SK-N-SH (cell line): ENCODE measurements around the gene HMGB2. TPM values are rescaled to one million over a fixed set of nuclear protein-coding genes. Genes with fewer than 3 reads are reported as not detected.

ENCODE experiments used
- CTCF ChIA-PET: fragments of 300-600, 350-600 bp; formaldehyde crosslinking; extraction: SDS; loops from one replicate; lab custom pipeline; 2021; lab: Yijun Ruan, JAX
- POLR2A ChIA-PET: fragments of 350-600 bp; sonication (Branson Sonifier 250); formaldehyde crosslinking; extraction: SDS; loops from one replicate; lab custom pipeline; 2020; ENCODE audit warnings: antibody characterized with exemption, inconsistent platforms; lab: Yijun Ruan, JAX
- DNase-seq: peaks from one replicate; pipeline ENCODE4 v3.0.0; 2012
- H2AFZ ChIP-seq: fragments of 200-600 bp; sonication (generic); 2 replicates; pipeline ENCODE4 v1.8.1; 2016; ENCODE audit warnings: antibody characterized with exemption, mild to moderate bottlenecking, low read depth
- H3F3A ChIP-seq: fragments of 200-600 bp; sonication (generic); replicated peaks from 2 replicates; pipeline ENCODE3; 2016; ENCODE audit warnings: antibody characterized with exemption, mild to moderate bottlenecking; ENCODE audit not compliant: insufficient read depth
- H3K27ac ChIP-seq, 2 experiments: fragments of 200-500 bp in 1 of 2; fragments of 200-600 bp in 1 of 2; sonication (Bioruptor generic) in 1 of 2; sonication (generic), shearing (Covaris generic) in 1 of 2; 2 replicates each; pipeline versions ENCODE4 v1.5.1 to v1.6.1; 2014 to 2016; ENCODE audit warnings: low read depth in 2 of 2, inconsistent platforms in 1 of 2, low read length in 1 of 2, mild to moderate bottlenecking in 1 of 2, mixed read lengths in 1 of 2
- H3K27me3 ChIP-seq: fragments of 200-600 bp; sonication (generic), shearing (Covaris generic); 2 replicates; pipeline ENCODE4 v1.6.1; 2016; ENCODE audit warnings: mixed run types; ENCODE audit not compliant: insufficient read depth
- H3K36me3 ChIP-seq, 2 experiments: fragments of 200-500 bp in 1 of 2; fragments of 200-600 bp in 1 of 2; sonication (Bioruptor generic) in 1 of 2; sonication (generic) in 1 of 2; replicated peaks in 1 of 2; 2 replicates each; pipeline versions ENCODE3 to v1.5.1; 2014 to 2016; ENCODE audit warnings: low read length in 1 of 2, mild to moderate bottlenecking in 1 of 2; ENCODE audit not compliant: insufficient read depth in 2 of 2, control insufficient read depth in 1 of 2
- H3K4me1 ChIP-seq, 2 experiments: fragments of 200-500 bp in 1 of 2; fragments of 200-600 bp in 1 of 2; sonication (Bioruptor generic) in 1 of 2; sonication (generic), shearing (Covaris generic) in 1 of 2; 2 replicates each; pipeline versions ENCODE4 v1.5.1 to v1.6.1; 2014 to 2016; ENCODE audit warnings: low read depth in 1 of 2, low read length in 1 of 2, mixed run types in 1 of 2; ENCODE audit not compliant: insufficient read depth in 2 of 2, control insufficient read depth in 1 of 2
- H3K4me2 ChIP-seq: fragments of 200-600 bp; sonication (generic), shearing (Covaris generic); 2 replicates; pipeline ENCODE4 v1.6.1; 2017; ENCODE audit warnings: mixed run types
- H3K4me3 ChIP-seq, 2 experiments: fragments of 200-500 bp in 1 of 2; fragments of 200-600 bp in 1 of 2; sonication (Bioruptor generic) in 1 of 2; sonication (generic), shearing (Covaris generic) in 1 of 2; 2 replicates each; pipeline versions ENCODE4 v1.5.1 to v1.8.1; 2014 to 2016; ENCODE audit warnings: low read depth in 2 of 2, inconsistent platforms in 1 of 2, low read length in 1 of 2, mild to moderate bottlenecking in 1 of 2, mixed read lengths in 1 of 2, moderate library complexity in 1 of 2
- H3K79me2 ChIP-seq: fragments of 200-600 bp; sonication (generic); 2 replicates; pipeline ENCODE4 v1.8.1; 2017; ENCODE audit warnings: mild to moderate bottlenecking; ENCODE audit not compliant: insufficient read depth
- H3K9ac ChIP-seq: fragments of 200-600 bp; sonication (generic); 2 replicates; pipeline ENCODE4 v1.6.1; 2017; ENCODE audit warnings: mixed run types
- H3K9me2 ChIP-seq: fragments of 200-600 bp; sonication (generic); 2 replicates; pipeline ENCODE4 v1.6.1; 2017; ENCODE audit warnings: mixed run types
- H3K9me3 ChIP-seq: fragments of 200-600 bp; sonication (generic); 2 replicates; pipeline ENCODE4 v1.6.1; 2017; ENCODE audit warnings: mixed run types, mild to moderate bottlenecking, moderate library complexity
- H4K20me1 ChIP-seq: fragments of 200-600 bp; sonication (generic); 2 replicates; pipeline ENCODE4 v1.6.1; 2017; ENCODE audit warnings: mild to moderate bottlenecking, mixed run types; ENCODE audit not compliant: insufficient read depth
- FOSL2 ChIP-seq: IDR thresholded peaks from 2 replicates; pipeline ENCODE4 v1.4.0; 2012; ENCODE audit warnings: low read depth, mild to moderate bottlenecking, moderate library complexity, borderline replicate concordance
- FOXM1 ChIP-seq: IDR thresholded peaks from 2 replicates; pipeline ENCODE4 v1.4.0; 2012; ENCODE audit warnings: low read depth, mild to moderate bottlenecking
- JUND ChIP-seq: IDR thresholded peaks from 2 replicates; pipeline ENCODE4 v1.4.0; 2012
- MXI1 ChIP-seq: IDR thresholded peaks from 2 replicates; pipeline ENCODE4 v1.6.1; 2012; ENCODE audit warnings: mild to moderate bottlenecking, low read depth, low read length, improper control_type of control experiment
- POLR2AphosphoS5 ChIP-seq: IDR thresholded peaks from 2 replicates; pipeline ENCODE4 v1.6.1; 2012; ENCODE audit warnings: low read depth, low read length
- RCOR1 ChIP-seq: fragments of 150-350 bp; IDR thresholded peaks from 2 replicates; pipeline ENCODE4 v1.6.1; 2017; ENCODE audit warnings: antibody characterized with exemption, low read length
- TAF1 ChIP-seq: IDR thresholded peaks from 2 replicates; pipeline ENCODE4 v1.6.1; 2012; ENCODE audit warnings: low read depth, mild to moderate bottlenecking, low read length, moderate library complexity, borderline replicate concordance
- YY1 ChIP-seq: IDR thresholded peaks from 2 replicates; pipeline ENCODE4 v1.4.0; 2012; ENCODE audit warnings: low read depth, mild to moderate bottlenecking
- WGBS: methylation state at CpG from one replicate; pipeline ENCODE4 v1.1.6; 2017; ENCODE audit warnings: low lambda C conversion rate; 5-methylcytosine and 5-hydroxymethylcytosine counted together
- polyA plus RNA-seq, 3 experiments: library from polyadenylated mRNA; depleted of rRNA; stranded (reverse); fragments of >200 nt; gene quantifications; 2 replicates each; pipeline ENCODE4 v1.2.3, GENCODE V29; 2012
- TF ChIP-seq, protein P1 (sequence below): IDR thresholded peaks from 2 replicates; pipeline ENCODE4 v1.6.1; 2012; ENCODE audit warnings: mild to moderate bottlenecking, low read depth, low read length, moderate library complexity

HMGB2 gene
- polyA plus RNA-seq, 1 of the 3 experiments (the other 2 are of a cell fraction), result 130 TPM

DNA sequence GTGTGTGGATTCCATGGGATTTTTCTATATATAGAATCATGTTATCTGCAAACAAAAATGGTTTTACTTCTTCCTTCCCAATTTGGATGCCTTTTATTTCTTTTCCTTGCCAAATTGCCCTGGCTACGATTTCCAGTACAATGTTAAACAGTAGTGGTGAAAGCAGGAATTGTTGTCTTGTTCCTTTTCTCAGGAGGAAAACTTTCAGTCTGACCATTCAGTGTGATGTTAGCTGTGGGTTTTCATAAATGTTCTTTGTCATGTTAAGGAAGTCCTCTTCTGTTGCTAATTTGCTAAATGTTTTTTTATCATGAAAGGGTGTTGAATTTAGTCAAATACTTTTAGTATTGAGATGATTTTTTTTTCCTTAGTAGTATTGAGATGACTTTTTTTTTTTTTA is 47.5 kb upstream of the HMGB2 start:
- Histone ChIP-seq H3K9me3 (no peaks in the 10 kb centered on the region), H3F3A (no peaks in the 10 kb centered on the region), H3K36me3 (peaks cover 12 to 17% of the 10 kb centered on the region in 2 experiments), H2AFZ (no peak overlapping the region), H4K20me1 (no peaks in the 10 kb centered on the region), H3K9ac (no peak overlapping the region), H3K9me2 (no peaks in the 10 kb centered on the region), H3K27me3 (no peaks in the 10 kb centered on the region), H3K79me2 (peaks cover under 1% of the 10 kb centered on the region; the same call in 1 of the 2 replicates), H3K4me3 (no peak overlapping the region), H3K27ac (no peak overlapping the region), H3K4me2 (no peak overlapping the region), H3K4me1 (peaks cover 0 to 2% of the 10 kb centered on the region in 2 experiments; a peak in 1 of 4 replicates)
- 71% methylated on average over 1 of the region's 1 CpG for WGBS
- ChIA-PET CTCF (interaction anchor here (0.7 to 1.8 kb wide), 5 partner anchors 20 to 125 kb away, joined by 3 read pairs; no protein-coding TSS in a partner anchor), POLR2A (no interaction called here)
- DNase-seq, result no peak
- TF ChIP-seq MXI1 (no peak), TAF1 (no peak), YY1 (no peak), POLR2AphosphoS5 (no peak), FOSL2 (no peak), JUND (no peak), RCOR1 (no peak)
- TF ChIP-seq, protein P1, sequence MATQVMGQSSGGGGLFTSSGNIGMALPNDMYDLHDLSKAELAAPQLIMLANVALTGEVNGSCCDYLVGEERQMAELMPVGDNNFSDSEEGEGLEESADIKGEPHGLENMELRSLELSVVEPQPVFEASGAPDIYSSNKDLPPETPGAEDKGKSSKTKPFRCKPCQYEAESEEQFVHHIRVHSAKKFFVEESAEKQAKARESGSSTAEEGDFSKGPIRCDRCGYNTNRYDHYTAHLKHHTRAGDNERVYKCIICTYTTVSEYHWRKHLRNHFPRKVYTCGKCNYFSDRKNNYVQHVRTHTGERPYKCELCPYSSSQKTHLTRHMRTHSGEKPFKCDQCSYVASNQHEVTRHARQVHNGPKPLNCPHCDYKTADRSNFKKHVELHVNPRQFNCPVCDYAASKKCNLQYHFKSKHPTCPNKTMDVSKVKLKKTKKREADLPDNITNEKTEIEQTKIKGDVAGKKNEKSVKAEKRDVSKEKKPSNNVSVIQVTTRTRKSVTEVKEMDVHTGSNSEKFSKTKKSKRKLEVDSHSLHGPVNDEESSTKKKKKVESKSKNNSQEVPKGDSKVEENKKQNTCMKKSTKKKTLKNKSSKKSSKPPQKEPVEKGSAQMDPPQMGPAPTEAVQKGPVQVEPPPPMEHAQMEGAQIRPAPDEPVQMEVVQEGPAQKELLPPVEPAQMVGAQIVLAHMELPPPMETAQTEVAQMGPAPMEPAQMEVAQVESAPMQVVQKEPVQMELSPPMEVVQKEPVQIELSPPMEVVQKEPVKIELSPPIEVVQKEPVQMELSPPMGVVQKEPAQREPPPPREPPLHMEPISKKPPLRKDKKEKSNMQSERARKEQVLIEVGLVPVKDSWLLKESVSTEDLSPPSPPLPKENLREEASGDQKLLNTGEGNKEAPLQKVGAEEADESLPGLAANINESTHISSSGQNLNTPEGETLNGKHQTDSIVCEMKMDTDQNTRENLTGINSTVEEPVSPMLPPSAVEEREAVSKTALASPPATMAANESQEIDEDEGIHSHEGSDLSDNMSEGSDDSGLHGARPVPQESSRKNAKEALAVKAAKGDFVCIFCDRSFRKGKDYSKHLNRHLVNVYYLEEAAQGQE, result no peak

DNA sequence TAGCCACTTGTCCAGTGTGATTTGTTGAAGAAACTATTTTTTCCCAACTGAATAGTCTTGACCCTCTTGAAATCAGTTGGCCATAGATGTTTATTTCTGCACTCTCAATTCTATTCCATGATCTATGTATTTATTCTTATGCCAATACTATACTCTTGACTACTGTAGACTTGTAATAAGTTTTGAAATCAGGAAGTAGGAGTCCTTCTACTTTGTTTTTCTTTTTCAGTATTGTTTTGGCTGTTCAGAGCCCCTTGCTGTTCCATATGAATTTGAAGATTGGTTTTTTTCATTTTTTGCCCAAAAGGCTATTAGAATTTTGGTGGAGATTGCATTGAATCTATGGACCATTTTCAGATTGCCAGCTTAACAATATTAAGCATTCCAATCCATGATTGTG is 46.8 kb upstream of the HMGB2 start:
- Histone ChIP-seq H3K9me3 (no peaks in the 10 kb centered on the region), H3K4me1 (no peaks in the 10 kb centered on the region; a peak in 1 of 4 replicates), H3K27me3 (no peaks in the 10 kb centered on the region), H3K79me2 (peaks cover 7% of the 10 kb centered on the region), H3F3A (no peaks in the 10 kb centered on the region), H3K4me2 (no peak overlapping the region), H3K27ac (no peak overlapping the region), H4K20me1 (no peaks in the 10 kb centered on the region), H3K9me2 (no peaks in the 10 kb centered on the region), H2AFZ (no peak overlapping the region), H3K36me3 (peaks cover 16 to 21% of the 10 kb centered on the region in 2 experiments), H3K9ac (no peak overlapping the region), H3K4me3 (no peak overlapping the region)
- POLR2A ChIA-PET, result no interaction called here
- no peak for DNase-seq
- CTCF ChIA-PET, result interaction anchor here (0.7 to 1.8 kb wide), 4 partner anchors 20 to 126 kb away, joined by 3 read pairs; no protein-coding TSS in a partner anchor
- no peak for TF ChIP-seq JUND
- TF ChIP-seq FOSL2, result no peak
- no peak for TF ChIP-seq FOXM1
